Ascending aorta (tissue), 2 donors: ENCODE results near the gene SLC24A3. TPM values are rescaled to one million over a fixed set of nuclear protein-coding genes. Genes with fewer than 3 reads are reported as not detected.

Experiments
- DNase-seq, 2 donors: peaks; one replicate each; pipeline ENCODE4 v3.0.0-alpha.2; 2019; ENCODE audit warnings: low spot score in 2 of 2
- H3K27ac ChIP-seq, 2 donors: fragments of 200-600 bp; sonication (generic); one replicate each; pipeline ENCODE4 v1.5.1; 2016 to 2017; ENCODE audit warnings: mild to moderate bottlenecking in 1 of 2
- H3K27me3 ChIP-seq: fragments of 200-600 bp; sonication (generic); one replicate; pipeline ENCODE4 v1.5.1; 2017
- H3K36me3 ChIP-seq, 2 donors: fragments of 200-600 bp; sonication (generic); one replicate each; pipeline ENCODE4 v1.5.1; 2016
- H3K4me1 ChIP-seq, 2 donors: fragments of 200-600 bp; sonication (generic); one replicate each; pipeline ENCODE4 v1.5.1; 2016 to 2017; ENCODE audit warnings: mild to moderate bottlenecking in 1 of 2
- H3K4me3 ChIP-seq, 2 donors: fragments of 200-600 bp; sonication (generic); one replicate each; pipeline ENCODE4 v1.5.1; 2016 to 2017; ENCODE audit warnings: mild to moderate bottlenecking in 1 of 2
- H3K9me3 ChIP-seq, 2 donors: fragments of 200-600 bp; sonication (generic); one replicate each; pipeline ENCODE4 v1.5.1; 2016
- CTCF ChIP-seq, 3 experiments: fragments of 200-600 bp in 2 of 3; fragments of 450-650 bp in 1 of 3; sonication (generic) in 2 of 3; IDR thresholded peaks; one replicate each; pipeline ENCODE4 v1.5.1; 2016 to 2019; ENCODE audit warnings: antibody characterized with exemption in 3 of 3, mild to moderate bottlenecking in 1 of 3, moderate library complexity in 1 of 3
- intact Hi-C: fragments of 100-400 bp; cut with DNase I; formaldehyde crosslinking; loops from one replicate; pipeline ENCODE4 v1.15.1; 2023
- total RNA-seq: library from RNA; depleted of rRNA; stranded (reverse); fragments of >200 nt; gene quantifications from one replicate; pipeline ENCODE4 v1.1.0, GENCODE V29; 2016

SLC24A3 gene
- total RNA-seq, 1 donor from 2014 or later = 12.9 TPM

GRCh38 chr20:19361790-19362189 lies 149.3 kb downstream of the SLC24A3 start:
- Histone ChIP-seq H3K27me3 (no peaks in the 10 kb centered on the region), H3K4me1 (peaks cover 0 to 19% of the 10 kb centered on the region in 2 donors), H3K9me3 (no peaks in the 10 kb centered on the region), H3K36me3 (no peaks in the 10 kb centered on the region), H3K4me3 (no peak overlapping the region), H3K27ac (no peak overlapping the region)
- TF ChIP-seq CTCF (IDR thresholded peaks at IDR 0.05) = no peak
- DNase-seq = no peak
- intact Hi-C loops = no loop called here

- no peaks in the 10 kb centered on the region for H3K36me3 ChIP-seq
- TF ChIP-seq CTCF (IDR thresholded peaks at IDR 0.05) = no peak
- intact Hi-C loops = no loop called here
Observed at GRCh38 chr20:19363476-19363875, 151.0 kb downstream of the SLC24A3 start.

GRCh38 chr20:19367591-19367990 lies 155.1 kb downstream of the SLC24A3 start:
- no peaks in the 10 kb centered on the region for H3K36me3 ChIP-seq
- DNase-seq = no peak
- H3K4me3 ChIP-seq = no peak overlapping the region
- no peaks in the 10 kb centered on the region for H3K9me3 ChIP-seq
- no peak overlapping the region for H3K27ac ChIP-seq
- intact Hi-C loops = no loop called here
- TF ChIP-seq CTCF (IDR thresholded peaks at IDR 0.05) = no peak
- peaks cover 0 to 14% of the 10 kb centered on the region in 2 donors for H3K4me1 ChIP-seq
- no peaks in the 10 kb centered on the region for H3K27me3 ChIP-seq

More at GRCh38 chr20:19363476-19363875, 151.0 kb downstream of the SLC24A3 start:
- no peak overlapping the region for H3K4me3 ChIP-seq
- no peaks in the 10 kb centered on the region for H3K9me3 ChIP-seq
- no peak for DNase-seq
- no peaks in the 10 kb centered on the region for H3K27me3 ChIP-seq
- no peak overlapping the region for H3K27ac ChIP-seq
- peaks cover 0 to 19% of the 10 kb centered on the region in 2 donors for H3K4me1 ChIP-seq

GRCh38 chr20:19368351-19368750 lies 155.9 kb downstream of the SLC24A3 start:
- no peak for DNase-seq
- H3K4me3 ChIP-seq = no peak overlapping the region
- H3K27ac ChIP-seq = no peak overlapping the region
- no peaks in the 10 kb centered on the region for H3K9me3 ChIP-seq
- H3K27me3 ChIP-seq = no peaks in the 10 kb centered on the region
- no peaks in the 10 kb centered on the region for H3K36me3 ChIP-seq
- TF ChIP-seq CTCF (IDR thresholded peaks at IDR 0.05) = no peak
- peaks cover 0 to 13% of the 10 kb centered on the region in 2 donors for H3K4me1 ChIP-seq
- intact Hi-C loops = no loop called here

GRCh38 chr20:19370076-19371075 lies 157.9 kb downstream of the SLC24A3 start:
- Histone ChIP-seq H3K9me3 (no peaks in the 10 kb centered on the region), H3K4me3 (no peak overlapping the region), H3K4me1 (peaks cover 0 to 7% of the 10 kb centered on the region in 2 donors), H3K27me3 (no peaks in the 10 kb centered on the region), H3K36me3 (no peaks in the 10 kb centered on the region), H3K27ac (no peak overlapping the region)
- DNase-seq = no peak
- intact Hi-C loops = no loop called here
- no peak for TF ChIP-seq CTCF (IDR thresholded peaks at IDR 0.05)
